PFSK-1 (cell line): ENCODE measurements around the gene GAB1.

Source experiments
- FOXP2 ChIP-seq: optimal IDR thresholded peaks from 2 replicates; pipeline ENCODE3; 2011; ENCODE audit warnings: borderline replicate concordance, control low read depth, inconsistent platforms; ENCODE audit not compliant: insufficient read depth; ENCODE audit errors: extremely low read length, extremely low read depth
- POLR2AphosphoS5 ChIP-seq: IDR thresholded peaks from 2 replicates; pipeline ENCODE4 v1.6.1; 2012; ENCODE audit warnings: low read depth, mild to moderate bottlenecking, control low read depth, low read length, moderate library complexity
- SIN3A ChIP-seq: IDR thresholded peaks from 2 replicates; pipeline ENCODE4 v1.6.1; 2012; ENCODE audit warnings: mild to moderate bottlenecking, low read length, moderate library complexity, borderline replicate concordance; ENCODE audit not compliant: insufficient read depth
- TAF1 ChIP-seq: IDR thresholded peaks from 2 replicates; pipeline ENCODE4 v1.6.1; 2012; ENCODE audit warnings: low read length, control low read depth, borderline replicate concordance; ENCODE audit not compliant: insufficient read depth
- TF ChIP-seq, protein P1 (sequence below), 2 experiments: IDR thresholded peaks; 2 replicates each; pipeline versions ENCODE4 v1.6.1 to v1.8.0; 2011 to 2012; ENCODE audit warnings: low read depth in 2 of 2, low read length in 2 of 2, control low read depth in 1 of 2, inconsistent platforms in 1 of 2, mild to moderate bottlenecking in 1 of 2, moderate library complexity in 1 of 2; ENCODE audit not compliant: insufficient read depth in 1 of 2

Gene GAB1

DNA sequence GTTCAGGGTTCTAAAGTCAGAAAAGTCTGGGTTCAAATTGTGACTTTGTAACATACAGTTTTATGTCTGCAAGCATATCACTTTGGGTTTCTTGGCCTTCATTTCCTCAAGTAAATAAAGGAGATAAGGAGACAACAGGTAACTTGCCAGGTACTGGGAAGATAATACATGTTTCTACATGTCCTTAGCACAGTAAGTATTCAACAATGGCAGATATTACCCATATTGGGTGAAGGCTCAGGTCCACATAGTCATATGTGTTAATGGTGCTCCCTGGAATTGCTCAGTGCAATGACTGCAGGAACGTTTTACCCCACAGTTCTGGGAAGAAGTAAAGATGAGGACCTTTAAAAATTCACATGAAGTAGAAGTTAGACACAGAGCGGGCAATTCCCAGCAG lies 35.8 kb upstream of the GAB1 start:
- TF ChIP-seq SIN3A (no peak), FOXP2 (no peak), TAF1 (no peak), POLR2AphosphoS5 (no peak)
- TF ChIP-seq, protein P1, sequence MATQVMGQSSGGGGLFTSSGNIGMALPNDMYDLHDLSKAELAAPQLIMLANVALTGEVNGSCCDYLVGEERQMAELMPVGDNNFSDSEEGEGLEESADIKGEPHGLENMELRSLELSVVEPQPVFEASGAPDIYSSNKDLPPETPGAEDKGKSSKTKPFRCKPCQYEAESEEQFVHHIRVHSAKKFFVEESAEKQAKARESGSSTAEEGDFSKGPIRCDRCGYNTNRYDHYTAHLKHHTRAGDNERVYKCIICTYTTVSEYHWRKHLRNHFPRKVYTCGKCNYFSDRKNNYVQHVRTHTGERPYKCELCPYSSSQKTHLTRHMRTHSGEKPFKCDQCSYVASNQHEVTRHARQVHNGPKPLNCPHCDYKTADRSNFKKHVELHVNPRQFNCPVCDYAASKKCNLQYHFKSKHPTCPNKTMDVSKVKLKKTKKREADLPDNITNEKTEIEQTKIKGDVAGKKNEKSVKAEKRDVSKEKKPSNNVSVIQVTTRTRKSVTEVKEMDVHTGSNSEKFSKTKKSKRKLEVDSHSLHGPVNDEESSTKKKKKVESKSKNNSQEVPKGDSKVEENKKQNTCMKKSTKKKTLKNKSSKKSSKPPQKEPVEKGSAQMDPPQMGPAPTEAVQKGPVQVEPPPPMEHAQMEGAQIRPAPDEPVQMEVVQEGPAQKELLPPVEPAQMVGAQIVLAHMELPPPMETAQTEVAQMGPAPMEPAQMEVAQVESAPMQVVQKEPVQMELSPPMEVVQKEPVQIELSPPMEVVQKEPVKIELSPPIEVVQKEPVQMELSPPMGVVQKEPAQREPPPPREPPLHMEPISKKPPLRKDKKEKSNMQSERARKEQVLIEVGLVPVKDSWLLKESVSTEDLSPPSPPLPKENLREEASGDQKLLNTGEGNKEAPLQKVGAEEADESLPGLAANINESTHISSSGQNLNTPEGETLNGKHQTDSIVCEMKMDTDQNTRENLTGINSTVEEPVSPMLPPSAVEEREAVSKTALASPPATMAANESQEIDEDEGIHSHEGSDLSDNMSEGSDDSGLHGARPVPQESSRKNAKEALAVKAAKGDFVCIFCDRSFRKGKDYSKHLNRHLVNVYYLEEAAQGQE (IDR thresholded peaks at IDR 0.05; ENCODE audit: insufficient read depth in 1 of 2, low read depth in 2 of 2, low read length in 2 of 2) = no peak

DNA sequence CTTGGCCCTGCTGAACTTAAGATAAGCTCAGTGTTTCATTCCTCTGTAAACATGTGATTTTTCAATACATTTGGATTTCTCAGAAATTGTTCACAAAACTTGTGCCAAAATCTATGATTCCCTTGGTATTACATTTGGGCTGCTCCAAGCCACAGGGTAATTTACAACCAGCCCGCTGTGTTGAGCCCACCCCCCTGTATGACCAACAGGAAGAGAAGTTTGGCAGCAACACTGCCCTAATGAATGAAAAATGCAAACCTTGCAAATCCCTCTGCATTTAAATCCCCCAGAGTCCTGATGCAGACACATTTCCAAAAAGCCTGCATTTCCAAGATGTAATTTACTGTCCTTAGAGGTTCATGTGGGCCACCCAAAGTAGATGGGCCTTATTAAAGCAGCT lies 34.1 kb upstream of the GAB1 start:
- TF ChIP-seq TAF1 = 0 out of 2 replicates have a peak, but pooled peaks have one; percentile 30
- peak; percentile 46; the same call in 1 of the 2 replicates for TF ChIP-seq POLR2AphosphoS5
- 0 out of 2 replicates have a peak, but pooled peaks have one; percentile 48 for TF ChIP-seq SIN3A
- TF ChIP-seq, protein P1 (IDR thresholded peaks at IDR 0.05; ENCODE audit: insufficient read depth in 1 of 2, low read depth in 2 of 2, low read length in 2 of 2) = no peak
- no peak for TF ChIP-seq FOXP2

DNA sequence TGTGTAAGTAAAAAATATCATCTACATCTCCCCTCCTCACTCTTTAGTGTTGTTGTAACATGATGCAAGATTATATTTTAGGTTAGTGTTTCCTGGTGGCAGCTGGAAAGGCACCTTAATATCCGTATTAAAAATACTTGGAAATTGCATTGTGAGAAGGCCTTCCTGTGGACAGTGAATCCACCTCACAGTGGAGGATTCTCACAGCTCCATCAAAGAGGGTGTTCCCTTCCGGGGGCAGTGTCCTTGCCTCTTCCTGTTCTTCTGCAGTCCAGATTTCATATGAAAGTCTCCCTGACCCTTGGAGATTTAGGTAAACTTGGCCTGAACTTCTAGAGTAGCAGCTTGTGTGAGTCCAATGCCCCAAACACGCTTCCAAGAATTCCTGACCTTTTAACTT lies 29.9 kb upstream of the GAB1 start:
- TF ChIP-seq TAF1 = no peak
- TF ChIP-seq, protein P1 (IDR thresholded peaks at IDR 0.05; ENCODE audit: insufficient read depth in 1 of 2, low read depth in 2 of 2, low read length in 2 of 2) = no peak

DNA sequence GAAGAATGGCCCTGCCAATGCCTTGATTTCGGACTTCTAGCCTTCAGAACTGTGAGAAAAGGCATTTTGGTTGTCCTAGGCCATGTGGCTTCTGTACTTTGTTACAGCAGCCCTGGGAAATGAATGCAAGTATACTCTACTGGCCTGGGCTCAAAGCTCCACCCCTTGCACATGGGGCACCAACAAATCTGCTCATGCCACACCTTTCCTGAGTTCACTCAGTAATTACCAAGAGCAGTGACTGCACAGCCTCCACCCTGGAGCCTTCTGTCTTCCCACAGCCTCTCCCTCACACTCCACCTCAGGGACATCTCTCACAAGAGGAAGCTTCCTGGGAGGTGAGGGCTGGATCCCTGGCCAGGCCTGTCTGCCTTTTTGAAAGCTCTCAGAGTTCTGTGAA lies 29.1 kb upstream of the GAB1 start:
- TF ChIP-seq FOXP2 (no peak), POLR2AphosphoS5 (no peak), TAF1 (no peak), SIN3A (no peak)
- TF ChIP-seq, protein P1 (IDR thresholded peaks at IDR 0.05; ENCODE audit: insufficient read depth in 1 of 2, low read depth in 2 of 2, low read length in 2 of 2) = no peak

DNA sequence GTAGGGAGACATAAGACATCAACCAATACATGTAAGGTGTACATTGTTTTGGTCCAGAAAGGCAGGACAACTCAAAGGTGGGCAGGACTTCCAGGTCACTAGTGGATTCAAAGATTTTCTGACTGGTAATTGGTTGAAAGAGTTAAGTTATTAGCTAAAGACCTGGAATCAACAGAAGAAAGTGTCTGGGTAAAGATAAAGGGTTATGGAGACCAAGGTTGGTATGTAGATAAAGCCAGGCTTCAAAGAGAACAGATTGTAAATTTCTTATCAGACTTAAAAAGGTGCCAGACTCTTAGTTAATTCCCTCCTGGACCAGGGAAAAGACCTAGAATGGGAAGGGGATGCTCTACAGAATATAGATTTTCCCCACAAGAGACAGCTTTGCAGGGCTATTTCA lies 28.3 kb upstream of the GAB1 start:
- TF ChIP-seq, protein P1 (IDR thresholded peaks at IDR 0.05; ENCODE audit: insufficient read depth in 1 of 2, low read depth in 2 of 2, low read length in 2 of 2) = no peak
- TF ChIP-seq SIN3A = no peak
- no peak for TF ChIP-seq POLR2AphosphoS5
- TF ChIP-seq TAF1 = no peak
- TF ChIP-seq FOXP2 = no peak
